Erythroblast (primary cell): ENCODE measurements around the gene NUDT6.

Experiments used
- GATA1 ChIP-seq: IDR thresholded peaks from 2 replicates; pipeline ENCODE4 v1.6.1; 2011; ENCODE audit warnings: low read depth, mild to moderate bottlenecking, control low read depth, low read length, moderate library complexity
- POLR2A ChIP-seq: IDR thresholded peaks from 2 replicates; pipeline ENCODE4 v1.6.1; 2011; ENCODE audit warnings: mild to moderate bottlenecking, low read length

DNA sequence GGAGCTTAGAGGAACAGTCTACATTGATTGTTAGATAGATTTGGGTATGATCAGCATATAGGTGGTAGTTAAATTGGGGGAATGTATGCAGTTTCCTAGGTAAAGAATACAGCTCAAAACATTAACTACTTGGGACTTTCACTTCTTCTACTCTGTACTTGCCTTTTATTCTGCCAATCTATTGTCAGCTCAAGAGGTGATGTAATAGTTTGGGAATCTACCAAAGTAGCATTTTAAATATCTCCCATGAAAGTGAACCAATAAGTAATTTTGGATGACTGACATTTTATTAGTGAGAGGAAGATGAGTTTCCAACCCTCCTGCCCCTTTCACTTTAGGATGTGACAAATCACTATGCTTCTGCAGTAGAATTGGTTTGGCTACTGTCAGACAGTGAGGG lies 43.4 kb downstream of the NUDT6 start:
- no peak for TF ChIP-seq POLR2A
- no peak for TF ChIP-seq GATA1
